ENCODE data around the gene PWWP2B. TPM values are rescaled to one million over a fixed set of nuclear protein-coding genes. Genes with fewer than 3 reads are reported as not detected.

PWWP2B gene
- polyA plus RNA-seq, 2 of the 4 experiments (the other 2 are of a cell fraction) = 2.8 to 7.3 TPM

DNA sequence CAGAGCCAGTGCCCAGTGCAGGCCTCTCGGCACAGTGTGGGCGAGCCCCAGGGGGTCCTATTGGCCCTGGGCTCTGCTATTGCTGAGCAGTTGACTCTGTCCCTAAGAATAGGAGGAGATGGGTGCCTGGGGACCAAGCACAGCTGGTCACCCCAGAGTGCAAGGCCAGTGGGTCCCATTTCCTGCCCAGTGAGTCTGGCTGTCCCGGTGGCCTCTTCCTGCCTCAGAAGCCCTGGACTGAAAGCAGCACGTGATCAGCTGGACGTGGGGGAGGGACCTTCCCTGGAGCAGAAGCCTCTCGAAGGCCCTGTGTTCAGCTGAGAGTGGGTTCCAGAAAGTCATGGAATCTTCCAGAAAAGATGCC, 42.0 kb downstream of the PWWP2B start:
- DNase-seq (ENCODE audit: low read depth in 1 of 2, low spot score in 1 of 2) = no peak
- Histone ChIP-seq H3K4me3 (no peak overlapping the region), H3K4me1 (peaks cover 8% of the 10 kb centered on the region), H3K9me3 (no peaks in the 10 kb centered on the region), H3K4me2 (no peak overlapping the region), H3K27ac (no peak overlapping the region; a peak in 1 of 6 replicates)
- ATAC-seq = no peak
- CTCF ChIA-PET = interaction anchor here (1.0 to 2.2 kb wide), 3 partner anchors 10 to 18 kb away, joined by 3 to 4 read pairs (median 3); no protein-coding TSS in a partner anchor
- POLR2A ChIA-PET = no interaction called here
- FAIRE-seq = no peak
- TF ChIP-seq ZSCAN20 (CRISPR knock-in tag; IDR thresholded peaks at IDR 0.05) (no peak), PHF8 (IDR thresholded peaks at IDR 0.05; ENCODE audit: borderline replicate concordance, low read depth) (no peak), JUNB (IDR thresholded peaks at IDR 0.05) (no peak), RAD21 (conservative IDR thresholded peaks at IDR 0.05 in 1 of 2, IDR thresholded peaks at IDR 0.05 in 1 of 2) (no peak), HOXB5 (CRISPR knock-in tag; IDR thresholded peaks at IDR 0.05) (no peak), RNF2 (IDR thresholded peaks at IDR 0.05; ENCODE audit: borderline replicate concordance, low read depth) (no peak), JUN (IDR thresholded peaks at IDR 0.05) (no peak), MAFK (IDR thresholded peaks at IDR 0.05; ENCODE audit: partially characterized antibody) (no peak), SREBF2 (IDR thresholded peaks at IDR 0.05) (no peak), HOXB13 (CRISPR knock-in tag; IDR thresholded peaks at IDR 0.05; ENCODE audit: low read depth) (no peak), NFE2L2 (conservative IDR thresholded peaks at IDR 0.05; ENCODE audit: low read length) (no peak), GATA3 (IDR thresholded peaks at IDR 0.05; ENCODE audit: borderline replicate concordance) (no peak), KDM5A (IDR thresholded peaks at IDR 0.05) (no peak)
- TF ChIP-seq, protein P1, sequence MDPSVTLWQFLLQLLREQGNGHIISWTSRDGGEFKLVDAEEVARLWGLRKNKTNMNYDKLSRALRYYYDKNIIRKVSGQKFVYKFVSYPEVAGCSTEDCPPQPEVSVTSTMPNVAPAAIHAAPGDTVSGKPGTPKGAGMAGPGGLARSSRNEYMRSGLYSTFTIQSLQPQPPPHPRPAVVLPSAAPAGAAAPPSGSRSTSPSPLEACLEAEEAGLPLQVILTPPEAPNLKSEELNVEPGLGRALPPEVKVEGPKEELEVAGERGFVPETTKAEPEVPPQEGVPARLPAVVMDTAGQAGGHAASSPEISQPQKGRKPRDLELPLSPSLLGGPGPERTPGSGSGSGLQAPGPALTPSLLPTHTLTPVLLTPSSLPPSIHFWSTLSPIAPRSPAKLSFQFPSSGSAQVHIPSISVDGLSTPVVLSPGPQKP (IDR thresholded peaks at IDR 0.05; ENCODE audit: low read depth, low read length) = no peak
- WGBS (ENCODE audit: missing lambda C conversion rate) = 70% methylated on average over 3 of the region's 6 CpGs

DNA sequence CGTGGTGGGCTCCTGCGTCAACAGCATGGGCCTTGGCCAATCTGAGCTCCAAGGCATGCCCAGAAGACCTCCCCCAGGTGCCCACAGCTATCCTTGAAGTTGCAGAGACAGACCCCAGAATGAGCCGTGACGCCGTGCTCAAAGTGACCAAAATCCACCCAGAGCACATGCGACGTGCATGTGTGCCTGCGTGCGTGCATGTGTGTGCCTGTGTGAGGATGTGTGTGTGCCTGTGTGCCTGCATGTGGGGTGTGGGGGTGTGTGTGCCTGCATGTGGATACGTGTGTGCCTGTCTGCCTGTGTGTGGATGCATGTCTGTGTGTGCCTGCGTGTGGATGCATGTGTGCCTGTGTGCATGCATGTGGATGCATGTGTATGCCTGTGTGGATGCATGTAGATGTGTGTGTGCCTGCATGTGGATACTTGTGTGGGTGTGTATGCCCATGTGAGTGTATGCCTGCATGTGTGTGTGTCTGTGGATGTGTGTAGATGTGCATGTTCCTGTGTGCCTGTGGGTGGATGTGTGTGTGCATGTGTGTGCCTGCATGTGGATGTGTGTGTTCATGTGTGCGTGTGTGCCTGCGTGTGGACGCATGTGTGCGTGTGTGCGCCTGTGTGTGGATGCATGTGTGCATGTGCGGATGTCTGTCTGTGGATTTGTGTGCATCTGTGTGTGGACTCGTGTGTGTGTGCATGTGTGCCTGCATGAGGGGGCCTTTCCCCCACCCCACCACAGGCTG, 42.6 kb downstream of the PWWP2B start:
- POLR2A ChIA-PET = no interaction called here
- H3K4me3 ChIP-seq = no peak overlapping the region
- CTCF ChIA-PET = interaction anchor here (0.6 to 1.1 kb wide), 2 partner anchors 18 to 277 kb away, joined by 3 read pairs; no protein-coding TSS in a partner anchor

DNA sequence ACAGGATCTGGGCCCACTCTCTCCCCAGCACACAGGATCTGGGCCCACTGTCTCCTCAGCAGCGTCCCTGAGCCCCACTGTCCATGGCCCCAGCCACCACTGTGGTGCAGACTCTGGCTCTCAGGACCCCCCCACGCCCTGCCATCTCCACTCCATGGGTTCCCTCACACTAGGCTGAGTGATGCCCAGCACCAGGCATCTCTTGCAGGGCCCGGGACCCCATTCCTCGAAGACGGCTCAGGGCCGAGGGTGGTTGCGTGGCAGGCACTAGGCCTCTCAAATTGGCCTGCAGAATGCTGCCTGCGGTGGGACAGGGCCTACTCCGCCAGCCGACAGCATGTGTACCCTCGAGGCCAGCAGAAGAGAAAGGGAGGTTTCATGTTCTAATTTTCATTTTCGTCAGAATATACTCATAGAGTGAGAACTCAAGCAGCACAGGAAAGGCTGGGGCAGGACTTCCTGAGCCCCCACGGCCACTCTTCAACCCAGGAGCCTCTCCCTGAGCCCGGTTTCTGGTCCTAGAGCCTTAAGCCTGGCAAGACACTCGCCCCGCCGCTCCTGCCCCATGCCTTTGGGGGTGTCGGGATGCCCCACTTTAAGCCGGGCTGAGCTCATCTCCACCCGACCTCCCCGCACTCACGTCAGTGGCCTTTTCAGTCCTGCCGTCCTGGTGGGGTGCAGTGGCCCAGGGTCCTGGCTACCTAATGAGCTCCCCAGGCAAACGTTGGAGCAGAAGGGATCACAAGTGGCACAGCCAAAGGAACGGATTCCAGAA, 44.0 kb downstream of the PWWP2B start:
- TF ChIP-seq CBX2 (IDR thresholded peaks at IDR 0.05; ENCODE audit: borderline replicate concordance, low read depth) = no peak
- ChIA-PET POLR2A (no interaction called here), CTCF (interaction anchor here (0.7 to 1.4 kb wide), 4 partner anchors 10 to 43 kb away, joined by 3 to 4 read pairs (median 3); no protein-coding TSS in a partner anchor)
- peaks cover 25% of the 10 kb centered on the region for H3K4me1 ChIP-seq
- no peak overlapping the region for H3K27ac ChIP-seq
- 86% methylated on average over 15 of the region's 25 CpGs for WGBS (ENCODE audit: missing lambda C conversion rate)
- H3K9me3 ChIP-seq = no peaks in the 10 kb centered on the region
- DNase-seq (ENCODE audit: low read depth in 1 of 2, low spot score in 1 of 2) (no peak), ATAC-seq (no peak), FAIRE-seq (no peak)
- H3K4me2 ChIP-seq = no peak overlapping the region
- H3K4me3 ChIP-seq = no peak overlapping the region

More for the DNA sequence above, 42.6 kb downstream of the PWWP2B start:
- WGBS (ENCODE audit: missing lambda C conversion rate) = 87% methylated on average over 17 of the region's 18 CpGs
- ATAC-seq (no peak), FAIRE-seq (no peak), DNase-seq (ENCODE audit: low read depth in 1 of 2, low spot score in 1 of 2) (no peak)
- Histone ChIP-seq H3K4me2 (no peak overlapping the region), H3K9me3 (no peaks in the 10 kb centered on the region), H3K4me1 (peaks cover 12% of the 10 kb centered on the region), H3K27ac (no peak overlapping the region)
- no peak for TF ChIP-seq NFE2L2 (conservative IDR thresholded peaks at IDR 0.05; ENCODE audit: low read length)
- TF ChIP-seq, protein P2, sequence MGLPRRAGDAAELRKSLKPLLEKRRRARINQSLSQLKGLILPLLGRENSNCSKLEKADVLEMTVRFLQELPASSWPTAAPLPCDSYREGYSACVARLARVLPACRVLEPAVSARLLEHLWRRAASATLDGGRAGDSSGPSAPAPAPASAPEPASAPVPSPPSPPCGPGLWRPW (IDR thresholded peaks at IDR 0.05) = no peak
- no peak for TF ChIP-seq EP300 (IDR thresholded peaks at IDR 0.05)
- TF ChIP-seq MAFK (IDR thresholded peaks at IDR 0.05; ENCODE audit: partially characterized antibody) = no peak
- TF ChIP-seq TFCP2L1 (CRISPR knock-in tag; IDR thresholded peaks at IDR 0.05) = no peak
- TF ChIP-seq EHMT2 (IDR thresholded peaks at IDR 0.05; ENCODE audit: low read depth) = no peak
- TF ChIP-seq CHD4 (IDR thresholded peaks at IDR 0.05; ENCODE audit: borderline replicate concordance) = no peak
- no peak for TF ChIP-seq SMC3 (IDR thresholded peaks at IDR 0.05)
